Heart left ventricle (tissue), 13 donors: ENCODE measurements around the gene SEMA4A.

ENCODE experiments used
- CTCF ChIP-seq, 12 donors: fragments of 200-600 bp; sonication (generic) in 4 of 12; IDR thresholded peaks; one replicate each; pipeline versions ENCODE4 v1.5.0 to v1.8.0; 2018 to 2022; ENCODE audit warnings: antibody characterized with exemption in 12 of 12, mild to moderate bottlenecking in 5 of 12
- POLR2A ChIP-seq, 2 donors: fragments of 450-650 bp; IDR thresholded peaks; one replicate each; pipeline ENCODE4 v1.6.1; 2017; ENCODE audit warnings: antibody characterized with exemption in 2 of 2, mild to moderate bottlenecking in 2 of 2, moderate library complexity in 2 of 2
- donor health status: ischemic (EF 13 %, LVEDD 7.1; RV severe dilation, severe dysfunction).
- donor health status: DM: no; HTN: yes; CAD: no.
- donor health status: DM: no; HTN: no; CAD: no.
- donor health status: ischemic (EF 25% LVEDD 6.9; RV normal size, moderate dysfunction).
- donor health status: ischemic (EF 25% LVEDD 5.7; RV mildly dilated, moderate dysfunction).
- donor health status: ischemic (EF 35%, LVEDD 5.7; RV mildly dilated, moderate dysfunction).
- donor health status: nonischemic (EF 11% LVEDD 7.7; RV severe dilation, severe dysfunction).
- donor health status: DM: yes; HTN: yes; CAD: no.
- donor health status: PGD.
- donor health status: ischemic (EF 29% LVEDD 5.4; RV normal size, mild dysfunction).
- donor health status: nonischemic (EF 23%, LVEDD 6.1; RV moderate dilation, normal function).

DNA sequence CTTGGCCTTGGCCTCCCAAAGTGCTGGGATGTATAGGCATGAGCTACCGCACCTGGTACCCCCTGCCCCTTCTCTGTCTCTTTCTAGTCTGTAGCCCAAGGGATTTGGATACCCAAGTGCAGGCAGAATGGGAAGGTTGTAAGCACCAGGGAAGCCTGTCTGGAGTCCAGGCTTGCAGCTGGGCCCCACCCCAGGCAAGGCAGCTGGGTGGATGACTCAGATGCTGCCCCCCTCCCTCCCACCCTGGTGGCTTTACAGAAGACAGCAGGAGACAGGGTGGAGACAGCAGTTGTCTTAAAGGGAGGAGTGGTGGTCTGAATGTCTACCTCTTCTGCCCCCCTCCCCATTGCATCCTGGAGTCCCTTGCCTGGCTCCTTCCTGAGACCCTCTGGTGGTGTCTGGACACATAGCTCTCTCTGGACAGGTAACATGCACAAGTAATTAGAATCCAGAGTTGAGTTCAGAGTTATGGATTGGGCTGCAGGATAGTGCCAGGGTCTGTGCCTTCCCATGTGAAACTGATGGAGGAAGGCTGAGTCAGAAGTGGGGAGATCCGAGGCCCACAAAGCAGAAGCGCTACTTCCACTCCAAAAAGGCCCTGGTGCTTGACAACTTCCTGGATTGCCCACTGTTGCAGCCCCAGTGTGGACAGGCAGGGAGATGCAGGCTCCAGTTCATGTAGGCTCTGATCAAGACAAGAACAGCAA is 33.7 kb upstream of the SEMA4A start:
- TF ChIP-seq POLR2A (IDR thresholded peaks at IDR 0.05) (no peak), CTCF (IDR thresholded peaks at IDR 0.05) (no peak)
